ENCODE results near the gene ARX. TPM values are rescaled to one million over a fixed set of nuclear protein-coding genes. Genes with fewer than 3 reads are reported as not detected.

Gene ARX
- total RNA-seq, 2 donors from 2014 or later = not detected

- ATAC-seq (replicated peaks) = no peak
These were observed 6.9 kb upstream of the ARX start for GRCh38 chrX:25022499-25023325.

GRCh38 chrX:25020905-25021449, 5.2 kb upstream of the ARX start:
- ATAC-seq (replicated peaks) = peak; percentile 54
- H3K4me3 Mint-ChIP-seq = peak overlapping the region; percentile 45
- H3K9me3 Mint-ChIP-seq = no peaks in the 10 kb centered on the region
- no peaks in the 10 kb centered on the region for H3K36me3 Mint-ChIP-seq (ENCODE audit: low read depth)
- no peak overlapping the region for H3K27ac Mint-ChIP-seq
- peaks cover 45% of the 10 kb centered on the region for H3K27me3 Mint-ChIP-seq
- H3K4me1 Mint-ChIP-seq = peaks cover 8% of the 10 kb centered on the region

More at GRCh38 chrX:25022499-25023325, 6.9 kb upstream of the ARX start:
- Mint-ChIP-seq H3K36me3 (ENCODE audit: low read depth) (no peaks in the 10 kb centered on the region), H3K4me1 (peaks cover 8% of the 10 kb centered on the region), H3K27ac (no peak overlapping the region), H3K9me3 (no peaks in the 10 kb centered on the region), H3K4me3 (peak overlapping the region; percentile 45), H3K27me3 (peaks cover 41% of the 10 kb centered on the region)

GRCh38 chrX:25020391-25020904, 4.7 kb upstream of the ARX start:
- ATAC-seq (replicated peaks) = no peak
- Mint-ChIP-seq H3K36me3 (ENCODE audit: low read depth) (no peaks in the 10 kb centered on the region), H3K9me3 (no peaks in the 10 kb centered on the region), H3K27ac (no peak overlapping the region), H3K27me3 (peaks cover 43% of the 10 kb centered on the region), H3K4me3 (no peak overlapping the region), H3K4me1 (peaks cover 8% of the 10 kb centered on the region)

GRCh38 chrX:25019707-25020390, 4.1 kb upstream of the ARX start:
- no peaks in the 10 kb centered on the region for H3K9me3 Mint-ChIP-seq
- H3K4me1 Mint-ChIP-seq = peaks cover 8% of the 10 kb centered on the region
- H3K4me3 Mint-ChIP-seq = no peak overlapping the region
- ATAC-seq (replicated peaks) = no peak
- no peaks in the 10 kb centered on the region for H3K36me3 Mint-ChIP-seq (ENCODE audit: low read depth)
- H3K27ac Mint-ChIP-seq = no peak overlapping the region
- H3K27me3 Mint-ChIP-seq = peaks cover 42% of the 10 kb centered on the region

- peaks cover 6% of the 10 kb centered on the region for H3K36me3 Mint-ChIP-seq (ENCODE audit: low read depth)
- H3K27me3 Mint-ChIP-seq = peaks cover 37% of the 10 kb centered on the region
- no peak overlapping the region for H3K27ac Mint-ChIP-seq
- no peaks in the 10 kb centered on the region for H3K9me3 Mint-ChIP-seq
- H3K4me1 Mint-ChIP-seq = peaks cover 8% of the 10 kb centered on the region
- ATAC-seq (replicated peaks) = no peak
- H3K4me3 Mint-ChIP-seq = no peak overlapping the region
These were observed 2.9 kb upstream of the ARX start for GRCh38 chrX:25018682-25019081.

- Mint-ChIP-seq H3K27ac (no peak overlapping the region), H3K27me3 (peaks cover 33% of the 10 kb centered on the region), H3K9me3 (no peaks in the 10 kb centered on the region), H3K4me1 (peaks cover 8% of the 10 kb centered on the region), H3K4me3 (no peak overlapping the region), H3K36me3 (ENCODE audit: low read depth) (peaks cover 6% of the 10 kb centered on the region)
- no peak for ATAC-seq (replicated peaks)
These were observed 2.0 kb upstream of the ARX start for GRCh38 chrX:25017667-25018247.

GRCh38 chrX:25016938-25017598, 1.3 kb upstream of the ARX start:
- peaks cover 6% of the 10 kb centered on the region for H3K4me1 Mint-ChIP-seq

GRCh38 chrX:25016361-25016671, 551 bp upstream of the ARX start:
- H3K36me3 Mint-ChIP-seq (ENCODE audit: low read depth) = peaks cover 6% of the 10 kb centered on the region
- no peak overlapping the region for H3K27ac Mint-ChIP-seq
- peak overlapping the region; percentile 33 for H3K4me3 Mint-ChIP-seq

More at GRCh38 chrX:25016938-25017598, 1.3 kb upstream of the ARX start:
- H3K4me3 Mint-ChIP-seq = no peak overlapping the region
- ATAC-seq (replicated peaks) = no peak
- H3K27ac Mint-ChIP-seq = no peak overlapping the region
- H3K36me3 Mint-ChIP-seq (ENCODE audit: low read depth) = peaks cover 6% of the 10 kb centered on the region
- peaks cover 30% of the 10 kb centered on the region for H3K27me3 Mint-ChIP-seq
- H3K9me3 Mint-ChIP-seq = no peaks in the 10 kb centered on the region

GRCh38 chrX:25014366-25014838, 1.4 kb downstream of the ARX start:
- Mint-ChIP-seq H3K36me3 (ENCODE audit: low read depth) (peaks cover 6% of the 10 kb centered on the region), H3K27ac (no peak overlapping the region), H3K4me3 (peak overlapping the region; percentile 56), H3K4me1 (no peaks in the 10 kb centered on the region), H3K9me3 (no peaks in the 10 kb centered on the region), H3K27me3 (peaks cover 31% of the 10 kb centered on the region)
- ATAC-seq (replicated peaks) = no peak

More at GRCh38 chrX:25016361-25016671, 551 bp upstream of the ARX start:
- Mint-ChIP-seq H3K9me3 (no peaks in the 10 kb centered on the region), H3K4me1 (no peaks in the 10 kb centered on the region), H3K27me3 (peaks cover 23% of the 10 kb centered on the region)
- ATAC-seq (replicated peaks) = no peak

- Mint-ChIP-seq H3K27me3 (peaks cover 34% of the 10 kb centered on the region), H3K4me1 (no peaks in the 10 kb centered on the region), H3K4me3 (peak overlapping the region; percentile 56), H3K36me3 (ENCODE audit: low read depth) (peaks cover 6% of the 10 kb centered on the region), H3K27ac (no peak overlapping the region), H3K9me3 (no peaks in the 10 kb centered on the region)
- no peak for ATAC-seq (replicated peaks)
These were observed 2.0 kb downstream of the ARX start for GRCh38 chrX:25013632-25014365.

- Mint-ChIP-seq H3K4me1 (no peaks in the 10 kb centered on the region), H3K36me3 (ENCODE audit: low read depth) (peaks cover 6% of the 10 kb centered on the region), H3K27ac (no peak overlapping the region), H3K4me3 (peak overlapping the region; percentile 60), H3K27me3 (peaks cover 34% of the 10 kb centered on the region), H3K9me3 (no peaks in the 10 kb centered on the region)
- no peak for ATAC-seq (replicated peaks)
These were observed 2.8 kb downstream of the ARX start for GRCh38 chrX:25012793-25013631.

- H3K4me1 Mint-ChIP-seq = no peaks in the 10 kb centered on the region
- no peak for ATAC-seq (replicated peaks)
- no peak overlapping the region for H3K4me3 Mint-ChIP-seq
- no peaks in the 10 kb centered on the region for H3K9me3 Mint-ChIP-seq
- H3K27me3 Mint-ChIP-seq = peaks cover 34% of the 10 kb centered on the region
- H3K36me3 Mint-ChIP-seq (ENCODE audit: low read depth) = peaks cover 6% of the 10 kb centered on the region
- no peak overlapping the region for H3K27ac Mint-ChIP-seq
These were observed 3.4 kb downstream of the ARX start for GRCh38 chrX:25012433-25012735.
